ENCODE measurements around the gene PLEK2.
"Not testable (repeated sequence)": the region's sequence is repeated elsewhere in the genome, so short reads cannot be mapped to it uniquely, and the experiment has no call there.

Gene PLEK2

DNA sequence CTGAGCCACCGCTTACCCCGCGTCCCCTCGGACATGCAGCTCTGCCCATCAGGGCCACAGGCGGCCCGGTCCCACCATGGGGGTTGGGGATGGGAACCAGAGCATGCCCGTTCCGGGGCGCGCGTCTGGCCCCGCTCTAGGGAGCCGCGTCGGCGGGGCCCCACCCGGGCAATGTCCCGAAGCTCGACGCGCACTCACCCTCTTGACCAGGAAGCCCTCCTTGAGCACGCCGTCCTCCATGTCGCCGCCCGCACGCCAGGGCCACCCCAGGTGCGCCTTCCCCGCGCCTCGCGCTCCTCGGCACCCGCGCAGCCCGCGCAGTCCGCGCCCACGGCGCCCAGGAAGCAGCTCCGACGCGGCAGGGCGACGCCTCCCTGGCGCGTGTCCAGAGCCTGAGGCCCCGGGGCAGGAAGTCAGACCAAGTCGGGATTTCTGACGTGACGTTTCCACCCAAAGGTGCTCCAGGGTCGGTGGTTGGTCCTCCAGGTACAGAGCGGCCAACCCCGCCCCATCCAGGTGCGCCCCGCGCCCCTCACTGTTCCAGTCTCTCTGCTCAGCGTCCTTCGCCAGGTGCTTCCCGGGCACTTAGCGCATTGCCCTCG is at the start of gene PLEK2:
Gene PLEK2 (minus strand): TSS at position 346 of the 602 bp plus-strand sequence. CDS start 106 bp downstream, at position 240.
- peak; percentile 17 to 38 for DNase-seq (ENCODE audit: low read depth in 2 of 2)

- DNase-seq (ENCODE audit: low read depth in 2 of 2) = no peak
Measured at GRCh38 chr14:67461341-67461985, 49.5 kb upstream of the PLEK2 start.

DNA sequence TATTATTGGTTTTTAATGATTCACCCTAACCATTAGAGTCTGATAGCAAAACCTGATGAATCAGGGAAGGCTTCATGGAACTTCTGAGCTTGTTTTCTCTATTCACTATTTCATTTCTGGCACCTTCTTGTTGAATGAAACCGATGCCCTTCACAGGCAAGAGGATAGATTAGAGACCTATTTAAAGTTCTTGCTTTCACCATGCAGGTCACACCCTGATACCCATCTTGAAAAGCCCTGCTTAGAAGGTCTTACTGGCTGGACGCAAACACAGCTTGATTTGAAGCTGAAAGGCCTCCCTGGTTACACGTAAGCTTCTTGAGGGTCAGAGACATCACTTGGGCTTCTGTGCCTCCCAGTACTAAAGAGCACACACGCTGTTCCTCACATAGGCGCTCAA is 47.4 kb upstream of the PLEK2 start:
- no peak for DNase-seq (ENCODE audit: low read depth in 2 of 2)

DNA sequence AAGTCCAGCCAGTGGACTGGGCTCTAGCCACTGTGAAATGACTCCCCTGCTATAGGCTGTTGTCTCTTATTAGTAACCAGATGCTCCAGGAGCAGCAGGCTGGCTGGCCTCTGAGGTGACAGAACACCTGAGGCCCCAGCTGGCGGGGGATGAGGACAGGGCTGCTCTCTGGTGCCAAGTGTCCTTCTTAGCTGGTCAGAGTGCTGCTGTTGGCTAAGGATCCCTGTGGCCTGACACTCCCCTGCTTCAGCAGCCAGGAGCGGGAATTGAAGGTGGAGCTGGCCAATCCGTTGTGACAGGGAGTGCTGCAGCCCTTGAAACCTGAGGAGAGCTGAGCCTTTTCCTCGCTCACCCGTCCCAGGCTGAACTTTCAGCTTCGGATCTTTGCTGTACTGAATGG is 45.8 kb upstream of the PLEK2 start:
- DNase-seq (ENCODE audit: low read depth in 2 of 2) = no peak

DNA sequence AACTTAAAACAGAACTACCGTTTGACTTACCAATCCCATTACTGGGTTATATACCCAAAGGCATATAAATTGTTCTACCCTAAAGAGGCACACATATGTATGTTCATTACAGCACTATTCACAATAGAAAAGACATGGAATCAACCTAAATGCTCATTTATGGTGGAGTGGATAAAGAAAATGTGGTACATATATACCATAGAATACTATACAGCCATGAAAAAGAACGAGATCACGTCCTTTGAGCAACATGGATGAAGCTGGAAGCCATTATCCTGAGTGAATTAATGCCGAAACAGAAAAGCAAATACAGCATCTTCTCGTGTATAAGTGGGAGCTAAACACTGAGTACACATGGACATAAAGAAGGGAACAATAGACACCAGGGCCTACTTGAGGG is 44.8 kb upstream of the PLEK2 start:
- no peak for DNase-seq (ENCODE audit: low read depth in 2 of 2)

- no peak for DNase-seq (ENCODE audit: low read depth in 2 of 2)
Measured at GRCh38 chr14:67453575-67454300, 41.8 kb upstream of the PLEK2 start.

DNA sequence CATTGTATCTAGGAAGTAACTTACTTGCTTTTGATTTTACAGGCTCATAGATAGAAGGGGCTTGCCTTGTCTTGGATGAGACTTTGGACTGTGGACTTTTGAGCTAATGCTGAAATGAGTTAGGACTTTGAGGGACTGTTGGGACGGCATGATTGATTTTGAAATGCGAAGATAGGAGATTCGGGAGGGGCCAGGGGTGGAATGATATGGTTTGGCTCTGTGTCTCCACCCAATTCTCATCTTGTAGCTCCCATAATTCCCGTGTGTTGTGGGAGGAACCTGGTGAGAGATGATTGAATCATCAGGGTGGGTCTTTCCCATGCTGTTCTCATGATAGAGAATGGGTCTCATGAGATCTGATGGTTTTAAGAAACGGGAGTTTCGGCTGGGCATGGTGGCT is 39.7 kb upstream of the PLEK2 start:
- not testable (repeated sequence) for DNase-seq (ENCODE audit: low read depth in 2 of 2)

- DNase-seq (ENCODE audit: low read depth in 2 of 2) = no peak
Measured at GRCh38 chr14:67449096-67449495, 37.1 kb upstream of the PLEK2 start.

- no peak for DNase-seq (ENCODE audit: low read depth in 2 of 2)
Measured at GRCh38 chr14:67447033-67447381, 35.0 kb upstream of the PLEK2 start.

- DNase-seq (ENCODE audit: low read depth in 2 of 2) = no peak
Measured at GRCh38 chr14:67446371-67447032, 34.5 kb upstream of the PLEK2 start.

DNA sequence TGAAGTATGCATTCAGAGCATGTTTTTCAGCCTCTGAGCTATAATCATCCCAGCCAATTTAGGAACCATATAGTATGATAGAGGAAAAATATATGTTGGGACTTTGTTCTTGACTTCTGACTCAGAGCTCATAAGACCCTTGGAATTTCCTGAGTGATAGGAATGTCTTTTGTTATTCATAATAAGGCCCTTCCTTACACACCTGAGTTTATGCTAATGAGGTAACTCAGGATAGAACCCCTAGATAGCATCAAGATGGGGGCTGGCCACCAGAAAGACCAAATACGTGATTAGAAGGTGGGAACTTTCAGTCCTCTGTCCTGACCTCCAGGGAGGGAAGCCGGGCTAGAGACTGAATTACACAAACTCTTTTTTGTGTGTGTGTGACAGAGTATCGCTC is 32.4 kb upstream of the PLEK2 start:
- DNase-seq (ENCODE audit: low read depth in 2 of 2) = no peak

DNA sequence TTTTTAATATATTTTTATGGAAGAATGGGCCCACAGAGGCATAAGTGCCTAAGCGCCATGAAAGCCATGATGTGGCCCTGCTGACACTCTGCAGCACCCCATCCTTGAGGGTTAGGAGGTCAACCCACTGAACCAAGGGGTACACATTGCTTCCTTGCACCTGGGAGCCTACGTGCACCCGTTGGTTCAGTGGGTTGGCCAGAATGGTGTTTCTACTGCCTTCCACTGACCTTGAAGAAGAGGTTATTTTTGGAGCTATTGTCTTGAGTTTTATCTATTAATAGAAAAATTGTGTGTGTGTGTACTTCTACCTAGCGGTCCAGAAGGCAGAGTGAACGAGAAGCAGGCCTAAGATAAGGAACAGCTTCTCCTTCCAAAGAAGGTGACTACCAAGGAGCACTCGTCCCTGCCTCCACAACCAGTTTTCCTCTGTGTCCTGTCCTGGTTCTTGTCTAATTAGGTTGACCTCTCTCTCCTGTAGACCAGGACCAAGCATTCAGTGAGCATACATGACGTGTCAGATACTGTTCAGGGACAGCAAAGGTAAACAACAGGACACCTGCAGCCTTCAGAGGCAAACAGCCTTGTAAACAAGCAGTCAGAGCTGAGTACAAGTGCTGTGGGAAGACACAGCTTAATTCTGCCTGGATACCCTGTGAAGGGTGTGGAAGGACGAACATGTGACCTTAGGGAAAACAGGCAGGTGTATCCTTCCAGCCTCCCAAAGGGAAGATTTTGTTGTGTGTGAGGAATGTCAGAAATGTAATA is 30.4 kb upstream of the PLEK2 start:
- DNase-seq (ENCODE audit: low read depth in 2 of 2) = no peak

- no peak for DNase-seq (ENCODE audit: low read depth in 2 of 2)
Measured at GRCh38 chr14:67441672-67442071, 29.7 kb upstream of the PLEK2 start.

DNA sequence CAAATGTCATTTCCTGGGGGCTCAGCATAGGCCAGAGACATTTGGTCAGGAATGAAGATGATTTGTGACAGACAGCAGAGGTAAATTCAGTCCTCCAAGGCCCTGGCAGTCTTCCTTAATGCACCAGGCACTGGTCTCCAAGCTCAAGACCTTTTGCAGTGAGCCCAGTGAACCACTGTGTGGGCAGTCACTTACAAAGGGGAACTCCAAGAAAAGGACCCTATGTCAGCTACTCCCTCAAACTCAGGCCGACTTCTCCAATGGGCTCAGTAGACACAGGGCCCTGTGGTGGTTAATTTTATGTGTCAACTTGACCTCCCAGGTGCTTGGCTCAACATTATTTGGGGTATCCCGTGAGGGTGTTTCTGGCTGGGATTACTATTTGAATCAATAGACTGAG is 29.3 kb upstream of the PLEK2 start:
- DNase-seq (ENCODE audit: low read depth in 2 of 2) = no peak

GRCh38 chr14:67440513-67440912 is 28.5 kb upstream of the PLEK2 start:
- no peak for DNase-seq (ENCODE audit: low read depth in 2 of 2)

- DNase-seq (ENCODE audit: low read depth in 2 of 2) = no peak
Measured at GRCh38 chr14:67438969-67439368, 27.0 kb upstream of the PLEK2 start.

DNA sequence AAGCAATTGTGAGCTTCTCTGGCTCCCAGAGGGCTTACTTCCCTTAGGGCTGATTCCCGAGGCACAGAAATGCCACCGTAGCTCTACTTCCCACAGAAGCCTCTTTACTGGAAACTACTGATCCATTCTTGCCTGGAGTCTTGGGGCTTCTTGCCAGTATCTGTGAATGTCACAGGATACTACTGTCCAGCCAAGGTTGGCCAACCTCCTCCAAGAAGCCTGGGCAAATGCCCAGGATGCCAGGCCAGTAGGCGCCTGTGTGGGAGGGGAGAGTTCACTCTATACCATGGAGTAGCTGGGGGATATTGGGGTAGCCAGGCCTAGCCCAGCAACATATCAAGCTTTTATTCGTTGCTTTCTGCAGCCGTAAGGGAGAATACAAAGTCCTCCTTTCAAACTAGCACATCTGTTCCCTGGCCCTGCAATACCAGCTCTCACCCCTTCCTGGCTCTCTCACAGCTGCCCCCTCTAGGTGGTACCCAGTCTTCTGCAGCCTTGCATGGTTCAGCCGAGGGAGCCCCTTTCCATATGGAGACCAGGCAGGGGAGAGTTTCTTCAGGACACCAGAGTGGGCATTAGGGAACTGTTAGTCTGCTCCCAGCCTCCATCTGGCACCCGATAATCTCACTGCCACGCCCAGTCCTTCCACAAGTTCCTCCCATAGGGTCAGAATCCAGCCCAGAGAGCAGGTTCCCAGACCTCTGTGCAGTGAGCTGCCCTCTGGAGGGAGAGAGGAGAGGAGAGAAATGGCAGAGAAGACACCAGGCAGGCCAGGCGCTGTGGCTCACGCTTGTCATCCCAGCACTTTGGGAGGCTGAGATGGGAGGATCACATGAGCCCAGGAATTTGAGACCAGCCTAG is 24.3 kb upstream of the PLEK2 start:
- DNase-seq (ENCODE audit: low read depth in 2 of 2) = no peak

GRCh38 chr14:67435603-67436002 is 23.6 kb upstream of the PLEK2 start:
- DNase-seq (ENCODE audit: low read depth in 2 of 2) = no peak

- no peak for DNase-seq (ENCODE audit: low read depth in 2 of 2)
Measured at GRCh38 chr14:67432050-67432564, 20.1 kb upstream of the PLEK2 start.

- no peak for DNase-seq (ENCODE audit: low read depth in 2 of 2)
Measured at GRCh38 chr14:67429510-67430205, 17.7 kb upstream of the PLEK2 start.

Data from stimulated activated CD4-positive, alpha-beta T cell treated with anti-CD3 and anti-CD28 coated beads, Interleukin-12 subunit alpha, Interleukin-12 subunit beta, amount 100 ng/mL, for 24 hours (primary cell).